Activated CD4-positive, alpha-beta T cell treated with anti-CD3 and anti-CD28 coated beads, Interleukin-2, amount 50 U/mL, for 48 hours (primary cell): ENCODE data around the gene ANKMY1.

Experiments used
- DNase-seq, 2 experiments: peaks; one replicate each; pipeline ENCODE4 v3.0.0-alpha.2; 2020

ANKMY1 gene

GRCh38 chr2:240557808-240558207 is at the start of gene ANKMY1:
Gene ANKMY1 (minus strand): TSS chr2:240557988. CDS start chr2:240557335, 653 bp downstream.
- DNase-seq: peak; percentile 76 to 81

- DNase-seq: no peak
Measured at GRCh38 chr2:240605867-240606743, 48.3 kb upstream of the ANKMY1 start.

GRCh38 chr2:240604939-240605716 is 47.3 kb upstream of the ANKMY1 start:
- DNase-seq: no peak

GRCh38 chr2:240604291-240604938 is 46.6 kb upstream of the ANKMY1 start:
- DNase-seq: no peak

GRCh38 chr2:240603846-240604245 is 46.1 kb upstream of the ANKMY1 start:
- no peak for DNase-seq

GRCh38 chr2:240603081-240603835 is 45.5 kb upstream of the ANKMY1 start:
- no peak for DNase-seq

- no peak for DNase-seq
Measured at GRCh38 chr2:240602266-240603050, 44.7 kb upstream of the ANKMY1 start.

- DNase-seq: no peak
Measured at GRCh38 chr2:240601831-240602160, 44.0 kb upstream of the ANKMY1 start.

GRCh38 chr2:240601061-240601830 is 43.5 kb upstream of the ANKMY1 start:
- no peak for DNase-seq

GRCh38 chr2:240600451-240600961 is 42.7 kb upstream of the ANKMY1 start:
- no peak for DNase-seq

- DNase-seq: no peak
Measured at GRCh38 chr2:240599141-240599583, 41.4 kb upstream of the ANKMY1 start.

GRCh38 chr2:240598311-240598911 is 40.6 kb upstream of the ANKMY1 start:
- DNase-seq: no peak

- DNase-seq: no peak
Measured at GRCh38 chr2:240597419-240598181, 39.8 kb upstream of the ANKMY1 start.

GRCh38 chr2:240597054-240597418 is 39.2 kb upstream of the ANKMY1 start:
- DNase-seq: no peak

- DNase-seq: no peak
Measured at GRCh38 chr2:240596491-240596931, 38.7 kb upstream of the ANKMY1 start.

GRCh38 chr2:240596080-240596460 is 38.3 kb upstream of the ANKMY1 start:
- DNase-seq: no peak

- DNase-seq: peak; percentile 49
Measured at GRCh38 chr2:240595381-240596079, 37.7 kb upstream of the ANKMY1 start.

- DNase-seq: no peak
Measured at GRCh38 chr2:240594511-240595380, 37.0 kb upstream of the ANKMY1 start.
